ENCODE measurements around the gene KLHL30.

Gene KLHL30

DNA sequence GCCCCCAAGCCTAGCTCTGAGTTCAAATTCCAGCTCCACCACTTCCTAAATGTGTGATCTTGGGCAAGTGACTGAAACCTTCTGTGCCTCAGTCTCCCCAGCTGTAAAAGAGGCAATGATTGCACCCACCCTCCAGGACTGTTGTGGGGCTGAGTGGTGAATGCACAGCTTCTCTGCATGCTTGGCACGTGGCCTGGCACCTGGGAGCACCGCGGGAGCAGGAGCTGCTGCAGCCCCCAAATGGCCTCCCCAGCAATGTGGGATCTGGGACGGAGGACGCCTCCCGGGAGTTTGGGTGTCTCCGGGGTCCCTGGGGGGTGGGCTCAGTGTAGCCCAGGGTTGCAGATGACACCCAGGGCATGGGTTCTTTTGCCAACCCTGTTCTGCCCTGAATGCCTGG is 1.6 kb downstream of the KLHL30 start:
- TF ChIP-seq, protein P1, sequence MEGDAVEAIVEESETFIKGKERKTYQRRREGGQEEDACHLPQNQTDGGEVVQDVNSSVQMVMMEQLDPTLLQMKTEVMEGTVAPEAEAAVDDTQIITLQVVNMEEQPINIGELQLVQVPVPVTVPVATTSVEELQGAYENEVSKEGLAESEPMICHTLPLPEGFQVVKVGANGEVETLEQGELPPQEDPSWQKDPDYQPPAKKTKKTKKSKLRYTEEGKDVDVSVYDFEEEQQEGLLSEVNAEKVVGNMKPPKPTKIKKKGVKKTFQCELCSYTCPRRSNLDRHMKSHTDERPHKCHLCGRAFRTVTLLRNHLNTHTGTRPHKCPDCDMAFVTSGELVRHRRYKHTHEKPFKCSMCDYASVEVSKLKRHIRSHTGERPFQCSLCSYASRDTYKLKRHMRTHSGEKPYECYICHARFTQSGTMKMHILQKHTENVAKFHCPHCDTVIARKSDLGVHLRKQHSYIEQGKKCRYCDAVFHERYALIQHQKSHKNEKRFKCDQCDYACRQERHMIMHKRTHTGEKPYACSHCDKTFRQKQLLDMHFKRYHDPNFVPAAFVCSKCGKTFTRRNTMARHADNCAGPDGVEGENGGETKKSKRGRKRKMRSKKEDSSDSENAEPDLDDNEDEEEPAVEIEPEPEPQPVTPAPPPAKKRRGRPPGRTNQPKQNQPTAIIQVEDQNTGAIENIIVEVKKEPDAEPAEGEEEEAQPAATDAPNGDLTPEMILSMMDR (conservative IDR thresholded peaks at IDR 0.05; ENCODE audit: low read depth, low read length), result no peak
- Histone ChIP-seq H3K4me2 (peak overlapping the region; percentile 45; the same call in 1 of the 2 replicates), H3K4me3 (IDR thresholded peaks at IDR 0.05; ENCODE audit: insufficient read depth, low read depth, low read length) (no peak overlapping the region), H3K36me3 (ENCODE audit: insufficient read depth) (no peaks in the 10 kb centered on the region), H3K27ac (no peak overlapping the region), H3K27me3 (ENCODE audit: insufficient read depth, low read depth) (no peaks in the 10 kb centered on the region), H2AFZ (ENCODE audit: low read depth) (peak overlapping the region; percentile 64), H3K4me1 (ENCODE audit: low read depth, poor library complexity, severe bottlenecking) (peaks cover 4% of the 10 kb centered on the region), H3K9ac (peak overlapping the region; percentile 9; the same call in 1 of the 2 replicates), H3K79me2 (ENCODE audit: insufficient read depth, low read depth) (no peaks in the 10 kb centered on the region), H4K20me1 (ENCODE audit: insufficient read depth) (no peaks in the 10 kb centered on the region)

DNA sequence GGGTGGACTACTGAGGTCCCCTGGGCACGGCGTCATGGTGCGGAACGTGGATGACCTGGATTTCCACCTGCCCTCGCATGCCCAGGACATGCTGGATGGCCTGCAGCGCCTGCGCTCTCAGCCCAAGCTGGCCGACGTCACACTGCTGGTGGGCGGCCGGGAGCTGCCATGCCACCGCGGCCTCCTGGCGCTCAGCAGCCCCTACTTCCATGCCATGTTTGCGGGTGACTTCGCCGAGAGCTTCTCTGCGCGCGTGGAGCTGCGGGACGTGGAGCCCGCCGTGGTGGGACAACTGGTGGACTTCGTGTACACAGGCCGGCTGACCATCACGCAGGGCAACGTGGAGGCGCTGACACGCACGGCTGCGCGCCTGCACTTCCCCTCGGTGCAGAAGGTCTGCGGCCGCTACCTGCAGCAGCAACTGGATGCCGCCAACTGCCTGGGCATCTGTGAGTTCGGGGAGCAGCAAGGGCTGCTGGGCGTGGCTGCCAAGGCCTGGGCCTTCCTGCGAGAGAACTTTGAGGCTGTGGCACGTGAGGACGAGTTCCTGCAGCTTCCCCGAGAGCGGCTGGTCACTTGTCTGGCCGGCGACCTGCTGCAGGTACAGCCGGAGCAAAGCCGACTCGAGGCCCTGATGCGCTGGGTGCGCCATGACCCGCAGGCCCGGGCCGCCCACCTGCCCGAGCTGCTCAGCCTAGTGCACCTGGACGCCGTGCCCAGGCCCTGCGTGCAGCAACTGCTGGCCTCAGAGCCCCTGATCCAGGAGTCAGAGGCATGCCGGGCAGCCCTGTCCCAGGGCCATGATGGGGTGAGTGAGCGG is 2.5 kb downstream of the KLHL30 start:
- no peaks in the 10 kb centered on the region for H3K36me3 ChIP-seq (ENCODE audit: insufficient read depth)
- no peak overlapping the region for H3K27ac ChIP-seq
- no peak overlapping the region for H3K9ac ChIP-seq
- peaks cover 4% of the 10 kb centered on the region for H3K4me1 ChIP-seq (ENCODE audit: low read depth, poor library complexity, severe bottlenecking)
- no peaks in the 10 kb centered on the region for H3K27me3 ChIP-seq (ENCODE audit: insufficient read depth, low read depth)
- no peak overlapping the region for H2AFZ ChIP-seq (ENCODE audit: low read depth)
- H3K4me2 ChIP-seq, result no peak overlapping the region
- no peaks in the 10 kb centered on the region for H4K20me1 ChIP-seq (ENCODE audit: insufficient read depth)
- H3K4me3 ChIP-seq (IDR thresholded peaks at IDR 0.05; ENCODE audit: insufficient read depth, low read depth, low read length), result no peak overlapping the region
- no peaks in the 10 kb centered on the region for H3K79me2 ChIP-seq (ENCODE audit: insufficient read depth, low read depth)
- TF ChIP-seq, protein P1 (conservative IDR thresholded peaks at IDR 0.05; ENCODE audit: low read depth, low read length), result no peak

DNA sequence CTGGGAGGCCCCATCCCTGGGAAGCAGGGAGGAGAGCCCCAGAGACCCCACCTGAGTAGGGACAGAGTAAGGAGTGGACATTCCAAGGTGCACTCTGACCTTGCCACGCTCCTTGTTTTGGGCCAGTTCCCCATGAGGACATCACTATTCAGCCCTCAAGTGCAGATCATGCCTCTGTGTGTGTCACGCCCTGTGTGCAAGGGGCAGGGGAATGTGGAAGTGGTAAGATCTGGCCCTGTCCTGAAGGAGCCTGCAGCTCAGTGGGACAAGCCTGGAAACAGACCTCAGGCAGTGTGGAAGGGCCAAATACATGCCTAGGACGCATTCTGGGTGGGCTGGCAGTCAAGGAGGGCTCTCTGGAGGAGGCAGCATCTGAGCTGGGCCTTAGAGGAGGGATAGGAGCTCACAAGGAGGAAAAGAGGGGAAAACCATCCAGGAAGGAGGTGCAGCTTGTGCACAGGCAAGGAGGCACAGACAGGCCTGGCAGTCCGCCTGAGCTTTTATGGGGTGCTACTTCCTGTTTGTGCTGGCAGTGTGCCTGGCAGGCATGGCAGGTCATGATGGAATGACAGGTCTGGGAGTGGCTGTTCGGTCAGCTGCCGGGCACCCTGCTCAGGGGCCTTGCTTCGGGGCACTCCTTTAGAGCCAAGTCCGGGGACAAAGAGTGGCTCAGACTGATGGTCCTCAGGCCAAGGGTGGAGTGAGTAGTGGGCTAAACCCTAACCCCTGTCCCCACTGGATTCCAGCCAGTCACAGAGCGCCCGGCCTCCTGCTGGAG is 3.3 kb downstream of the KLHL30 start:
- Histone ChIP-seq H3K4me3 (IDR thresholded peaks at IDR 0.05; ENCODE audit: insufficient read depth, low read depth, low read length) (no peak overlapping the region), H2AFZ (ENCODE audit: low read depth) (no peak overlapping the region), H3K9ac (no peak overlapping the region), H3K27ac (no peak overlapping the region), H4K20me1 (ENCODE audit: insufficient read depth) (no peaks in the 10 kb centered on the region), H3K4me2 (no peak overlapping the region), H3K4me1 (ENCODE audit: low read depth, poor library complexity, severe bottlenecking) (peaks cover 4% of the 10 kb centered on the region), H3K27me3 (ENCODE audit: insufficient read depth, low read depth) (no peaks in the 10 kb centered on the region), H3K36me3 (ENCODE audit: insufficient read depth) (no peaks in the 10 kb centered on the region), H3K79me2 (ENCODE audit: insufficient read depth, low read depth) (no peaks in the 10 kb centered on the region)
- TF ChIP-seq, protein P1 (conservative IDR thresholded peaks at IDR 0.05; ENCODE audit: low read depth, low read length), result no peak

DNA sequence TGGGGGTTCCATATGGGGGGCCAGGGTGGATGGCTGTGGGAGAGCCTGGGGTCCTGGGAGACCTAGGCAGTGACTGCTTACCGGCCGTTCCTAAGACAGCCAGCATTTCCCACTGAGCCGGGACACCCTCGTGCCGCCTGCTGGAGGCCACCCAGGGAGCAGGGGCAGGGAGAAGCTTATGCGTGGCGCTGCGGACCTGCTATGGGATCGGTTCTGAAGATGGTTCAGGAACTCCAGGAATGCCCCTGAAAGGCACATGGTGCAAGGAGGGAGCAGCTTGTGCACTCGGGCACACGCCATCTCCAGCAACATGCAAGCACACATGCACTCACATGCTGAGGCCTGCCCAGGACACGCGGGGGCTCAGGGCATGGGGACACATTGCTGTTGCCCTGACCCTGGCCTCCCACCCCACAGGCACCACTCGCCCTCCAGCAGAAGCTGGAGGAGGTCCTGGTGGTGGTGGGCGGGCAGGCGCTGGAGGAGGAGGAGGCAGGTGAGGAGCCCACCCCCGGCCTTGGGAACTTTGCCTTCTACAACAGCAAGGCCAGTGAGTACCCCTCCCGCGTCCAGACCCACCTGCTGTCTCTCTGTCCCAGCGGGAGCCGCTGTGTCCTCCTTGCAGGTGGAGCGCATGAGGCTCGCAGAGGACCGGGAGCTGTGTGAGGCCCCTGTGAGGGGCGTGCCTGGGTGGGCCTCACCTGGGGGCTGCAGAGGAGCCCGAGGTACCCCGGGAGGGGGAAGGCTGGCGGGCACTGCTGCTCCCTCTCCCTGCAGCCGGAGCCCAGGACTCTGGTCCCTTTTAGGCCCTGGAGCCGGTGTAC is 4.1 kb downstream of the KLHL30 start:
- no peaks in the 10 kb centered on the region for H3K36me3 ChIP-seq (ENCODE audit: insufficient read depth)
- H3K27ac ChIP-seq, result no peak overlapping the region
- H3K79me2 ChIP-seq (ENCODE audit: insufficient read depth, low read depth), result no peaks in the 10 kb centered on the region
- no peak overlapping the region for H3K4me3 ChIP-seq (IDR thresholded peaks at IDR 0.05; ENCODE audit: insufficient read depth, low read depth, low read length)
- H2AFZ ChIP-seq (ENCODE audit: low read depth), result no peak overlapping the region
- no peak overlapping the region for H3K4me2 ChIP-seq
- TF ChIP-seq, protein P1 (conservative IDR thresholded peaks at IDR 0.05; ENCODE audit: low read depth, low read length), result no peak
- H3K4me1 ChIP-seq (ENCODE audit: low read depth, poor library complexity, severe bottlenecking), result peaks cover 4% of the 10 kb centered on the region
- H3K27me3 ChIP-seq (ENCODE audit: insufficient read depth, low read depth), result no peaks in the 10 kb centered on the region
- no peak overlapping the region for H3K9ac ChIP-seq
- H4K20me1 ChIP-seq (ENCODE audit: insufficient read depth), result no peaks in the 10 kb centered on the region
